Fibroblast of lung (primary cell): ENCODE results near the gene MED17. TPM values are rescaled to one million over a fixed set of nuclear protein-coding genes. Genes with fewer than 3 reads are reported as not detected.

ENCODE experiments used
- DNase-seq, 2 donors: peaks; one replicate each; pipeline versions ENCODE4 v3.0.0 to v3.0.0-alpha.2; 2010; ENCODE audit warnings: low read depth in 2 of 2
- H2AFZ ChIP-seq: 2 replicates; pipeline ENCODE4 v1.5.1; 2012; ENCODE audit warnings: low read length, control low read depth, inconsistent platforms
- H3K27ac ChIP-seq: 2 replicates; pipeline ENCODE4 v1.5.1; 2011; ENCODE audit warnings: low read length, control low read depth; ENCODE audit not compliant: insufficient read depth
- H3K27me3 ChIP-seq: 2 replicates; pipeline ENCODE4 v1.5.1; 2011; ENCODE audit warnings: mild to moderate bottlenecking, low read length; ENCODE audit not compliant: control insufficient read depth, insufficient read depth
- H3K36me3 ChIP-seq: 2 replicates; pipeline ENCODE4 v1.5.1; 2011; ENCODE audit warnings: low read length; ENCODE audit not compliant: control insufficient read depth, insufficient read depth
- H3K4me1 ChIP-seq: 2 replicates; pipeline ENCODE4 v1.5.1; 2011; ENCODE audit warnings: low read length; ENCODE audit not compliant: control insufficient read depth, insufficient read depth; ENCODE audit errors: extremely low read depth
- H3K4me2 ChIP-seq: 2 replicates; pipeline ENCODE4 v1.5.1; 2011; ENCODE audit warnings: low read length, control low read depth; ENCODE audit not compliant: insufficient read depth; ENCODE audit errors: extremely low read depth
- H3K4me3 ChIP-seq, 4 experiments: fragments of 200-600 bp in 1 of 4; sonication (generic) in 1 of 4; replicated peaks in 1 of 4; 2 replicates each; pipeline ENCODE4 v1.5.1; 2011 to 2016; ENCODE audit warnings: low read length in 4 of 4, low read depth in 3 of 4, mild to moderate bottlenecking in 3 of 4, control low read depth in 2 of 4, inconsistent platforms in 1 of 4, mixed read lengths in 1 of 4; ENCODE audit not compliant: insufficient read depth in 1 of 4; ENCODE audit errors: control extremely low read depth in 1 of 4
- H3K79me2 ChIP-seq: 2 replicates; pipeline ENCODE4 v1.5.1; 2012; ENCODE audit warnings: mild to moderate bottlenecking, low read length, inconsistent platforms; ENCODE audit not compliant: control insufficient read depth, insufficient read depth
- H3K9ac ChIP-seq: 2 replicates; pipeline ENCODE4 v1.5.1; 2011; ENCODE audit warnings: mild to moderate bottlenecking, low read length, control low read depth; ENCODE audit not compliant: insufficient read depth
- H3K9me3 ChIP-seq: 2 replicates; pipeline ENCODE4 v1.5.1; 2012; ENCODE audit warnings: low read depth, low read length; ENCODE audit not compliant: control insufficient read depth, insufficient read depth
- H4K20me1 ChIP-seq: 2 replicates; pipeline ENCODE4 v1.5.1; 2011; ENCODE audit warnings: low read length; ENCODE audit not compliant: control insufficient read depth, insufficient read depth; ENCODE audit errors: extremely low read depth
- EZH2 ChIP-seq: IDR thresholded peaks from 2 replicates; pipeline ENCODE4 v1.5.1; 2012; ENCODE audit warnings: low read length, control low read depth, mild to moderate bottlenecking; ENCODE audit errors: missing control alignments
- polyA plus RNA-seq, 2 donors: library from polyadenylated mRNA; depleted of rRNA in 1 of 2; stranded (reverse) in 1 of 2; unstranded in 1 of 2; fragments of >200 nt; gene quantifications; 2 replicates each; pipeline ENCODE4 v1.2.1, GENCODE V29; 2011 to 2012; ENCODE audit warnings: missing spikeins in 1 of 2
- total RNA-seq: library from RNA; depleted of rRNA; stranded (reverse); fragments of >200 nt; gene quantifications from 2 replicates; pipeline ENCODE4 v1.2.1, GENCODE V29; 2014
- TF ChIP-seq, protein P1 (sequence below), 2 donors: IDR thresholded peaks in 1 of 2; conservative IDR thresholded peaks in 1 of 2; 1 replicate in 1 of 2; 2 replicates in 1 of 2; pipeline ENCODE4 v1.5.1; 2011 to 2012; ENCODE audit warnings: low read length in 2 of 2, control low read depth in 1 of 2, inconsistent platforms in 1 of 2, low read depth in 1 of 2, mild to moderate bottlenecking in 1 of 2

The MED17 gene
- total and polyA plus RNA-seq, 2 donors (not counting 1 experiment from before 2014, with no cell fraction given), result 24.1 to 25.6 TPM

DNA sequence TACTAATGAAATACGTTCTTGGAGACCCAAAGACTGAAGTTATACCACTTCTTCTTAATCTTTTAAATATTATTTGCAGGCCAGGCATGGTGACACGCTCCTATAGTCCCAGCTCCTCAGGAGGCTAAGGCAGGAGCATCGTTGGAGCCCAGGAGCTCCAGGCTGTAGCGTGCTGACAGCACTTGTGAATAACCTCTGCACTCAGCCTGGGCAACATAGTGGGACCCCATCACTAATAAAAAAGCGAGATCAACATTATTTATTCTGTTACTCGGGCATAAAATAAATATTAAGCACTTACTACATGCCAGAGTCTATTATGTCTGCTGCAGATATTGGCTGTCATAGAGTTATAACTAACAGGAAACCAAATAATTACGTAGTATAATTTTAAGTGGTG lies 720 bp upstream of the MED17 start:
- Histone ChIP-seq H3K9me3 (no peaks in the 10 kb centered on the region), H3K27ac (peak overlapping the region; percentile 99), H3K27me3 (no peaks in the 10 kb centered on the region), H3K4me2 (peak overlapping the region; percentile 82), H3K4me3 (peak overlapping the region; percentile 62 to 99 (median 93)), H3K9ac (no peak overlapping the region), H3K36me3 (no peaks in the 10 kb centered on the region), H3K79me2 (peaks cover 38% of the 10 kb centered on the region), H4K20me1 (peaks cover 2% of the 10 kb centered on the region), H2AFZ (peak overlapping the region; percentile 91), H3K4me1 (peaks cover 6% of the 10 kb centered on the region)
- no peak for DNase-seq
- no peak for TF ChIP-seq EZH2
- TF ChIP-seq, protein P1, sequence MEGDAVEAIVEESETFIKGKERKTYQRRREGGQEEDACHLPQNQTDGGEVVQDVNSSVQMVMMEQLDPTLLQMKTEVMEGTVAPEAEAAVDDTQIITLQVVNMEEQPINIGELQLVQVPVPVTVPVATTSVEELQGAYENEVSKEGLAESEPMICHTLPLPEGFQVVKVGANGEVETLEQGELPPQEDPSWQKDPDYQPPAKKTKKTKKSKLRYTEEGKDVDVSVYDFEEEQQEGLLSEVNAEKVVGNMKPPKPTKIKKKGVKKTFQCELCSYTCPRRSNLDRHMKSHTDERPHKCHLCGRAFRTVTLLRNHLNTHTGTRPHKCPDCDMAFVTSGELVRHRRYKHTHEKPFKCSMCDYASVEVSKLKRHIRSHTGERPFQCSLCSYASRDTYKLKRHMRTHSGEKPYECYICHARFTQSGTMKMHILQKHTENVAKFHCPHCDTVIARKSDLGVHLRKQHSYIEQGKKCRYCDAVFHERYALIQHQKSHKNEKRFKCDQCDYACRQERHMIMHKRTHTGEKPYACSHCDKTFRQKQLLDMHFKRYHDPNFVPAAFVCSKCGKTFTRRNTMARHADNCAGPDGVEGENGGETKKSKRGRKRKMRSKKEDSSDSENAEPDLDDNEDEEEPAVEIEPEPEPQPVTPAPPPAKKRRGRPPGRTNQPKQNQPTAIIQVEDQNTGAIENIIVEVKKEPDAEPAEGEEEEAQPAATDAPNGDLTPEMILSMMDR (conservative IDR thresholded peaks at IDR 0.05 in 1 of 2, IDR thresholded peaks at IDR 0.05 in 1 of 2; ENCODE audit: low read depth in 1 of 2, low read length in 2 of 2), result no peak

- Histone ChIP-seq H3K27ac (peak overlapping the region; percentile 99), H3K79me2 (peaks cover 40% of the 10 kb centered on the region), H3K36me3 (peaks cover under 1% of the 10 kb centered on the region), H3K9me3 (no peaks in the 10 kb centered on the region), H3K4me1 (peaks cover 6% of the 10 kb centered on the region), H3K9ac (peak overlapping the region; percentile 100), H3K4me3 (peak overlapping the region; percentile 62 to 99 (median 93)), H4K20me1 (peaks cover 2% of the 10 kb centered on the region), H3K4me2 (peak overlapping the region; percentile 82), H2AFZ (peak overlapping the region; percentile 91), H3K27me3 (no peaks in the 10 kb centered on the region)
- TF ChIP-seq EZH2, result no peak
- TF ChIP-seq, protein P1 (conservative IDR thresholded peaks at IDR 0.05 in 1 of 2, IDR thresholded peaks at IDR 0.05 in 1 of 2; ENCODE audit: low read depth in 1 of 2, low read length in 2 of 2), result no peak
- DNase-seq, result no peak
Measured at GRCh38 chr11:93783765-93784144, 327 bp upstream of the MED17 start.

DNA sequence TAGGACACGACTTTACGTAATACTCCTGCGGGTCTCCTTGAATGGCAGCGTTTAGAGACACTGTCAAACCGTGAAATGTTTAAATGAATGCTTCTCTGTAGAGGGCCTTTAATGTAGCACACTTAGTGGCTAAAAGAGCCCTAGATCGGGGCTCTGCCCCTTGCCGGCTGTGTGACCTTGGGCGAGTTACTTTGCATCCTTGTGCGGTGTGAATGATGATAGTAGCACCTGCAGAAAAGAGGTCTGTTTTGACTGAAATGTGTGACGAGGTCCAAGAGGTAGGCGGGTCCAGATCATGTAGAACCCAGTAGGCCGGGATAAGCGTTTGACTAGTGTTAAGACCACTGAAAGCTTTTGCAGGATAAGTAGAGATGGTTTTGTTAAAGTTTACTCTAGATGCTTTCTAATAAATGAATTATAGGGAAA lies 866 bp downstream of the MED17 start:
- peak overlapping the region; percentile 100 for H3K9ac ChIP-seq
- H3K27ac ChIP-seq, result peak overlapping the region; percentile 99
- peaks cover 52% of the 10 kb centered on the region for H3K79me2 ChIP-seq
- H3K9me3 ChIP-seq, result no peaks in the 10 kb centered on the region
- H3K4me2 ChIP-seq, result peak overlapping the region; percentile 93
- peaks cover 3% of the 10 kb centered on the region for H3K36me3 ChIP-seq
- H3K4me3 ChIP-seq, result peak overlapping the region; percentile 62 to 99 (median 93)
- H4K20me1 ChIP-seq, result peaks cover 2% of the 10 kb centered on the region
- no peak overlapping the region for H2AFZ ChIP-seq
- TF ChIP-seq, protein P1 (conservative IDR thresholded peaks at IDR 0.05 in 1 of 2, IDR thresholded peaks at IDR 0.05 in 1 of 2; ENCODE audit: low read depth in 1 of 2, low read length in 2 of 2), result no peak
- no peak for TF ChIP-seq EZH2
- peaks cover 6% of the 10 kb centered on the region for H3K4me1 ChIP-seq
- DNase-seq, result peak; percentile 4 to 18
- H3K27me3 ChIP-seq, result no peaks in the 10 kb centered on the region
